Prostate gland (tissue), 2 donors: Measurements from ENCODE around the gene SIRT2. TPM values are rescaled to one million over a fixed set of nuclear protein-coding genes. Genes with fewer than 3 reads are reported as not detected.
"Not testable (repeated sequence)": the region's sequence is repeated elsewhere in the genome, so short reads cannot be mapped to it uniquely, and the experiment has no call there.

Experiments used
- DNase-seq: peaks from one replicate; pipeline ENCODE4 v3.0.0-alpha.2; 2019; ENCODE audit warnings: low spot score
- H3K27ac ChIP-seq, 2 donors: fragments of 200-600 bp; sonication (generic); 2 replicates each; pipeline ENCODE4 v1.5.1; 2017 to 2019
- H3K27me3 ChIP-seq: fragments of 200-600 bp; sonication (generic); replicated peaks from 2 replicates; pipeline ENCODE4 v1.5.1; 2019; ENCODE audit not compliant: insufficient read depth
- H3K36me3 ChIP-seq, 2 donors: fragments of 200-600 bp; sonication (generic); 1 replicate in 1 of 2; 2 replicates in 1 of 2; pipeline versions ENCODE4 v1.5.1 to v1.8.1; 2017 to 2019
- H3K4me1 ChIP-seq: fragments of 200-600 bp; sonication (generic); replicated peaks from 2 replicates; pipeline ENCODE4 v1.5.1; 2019
- H3K4me3 ChIP-seq, 2 donors: fragments of 200-600 bp; sonication (generic); 2 replicates each; pipeline ENCODE4 v1.5.1; 2017 to 2019
- H3K9me3 ChIP-seq: fragments of 200-600 bp; sonication (generic); 2 replicates; pipeline ENCODE4 v1.5.1; 2017
- POLR2A ChIP-seq: fragments of 450-650 bp; IDR thresholded peaks from one replicate; pipeline ENCODE4 v1.6.1; 2016; ENCODE audit warnings: antibody characterized with exemption, mild to moderate bottlenecking
- POLR2AphosphoS5 ChIP-seq: sonication (generic); formaldehyde crosslinking; IDR thresholded peaks from one replicate; pipeline ENCODE4 v1.6.1; 2017; ENCODE audit warnings: antibody characterized with exemption
- WGBS: methylation state at CpG from one replicate; pipeline ENCODE4 v1.1.5; 2018; 5-methylcytosine and 5-hydroxymethylcytosine counted together
- intact Hi-C: fragments of 100-400 bp; cut with DNase I; formaldehyde crosslinking; loops from one replicate; pipeline ENCODE4 v1.14.2; 2022
- total RNA-seq, 2 donors: library from RNA; depleted of rRNA; stranded (reverse); fragments of >200 nt; gene quantifications; one replicate each; pipeline ENCODE4 v1.1.0, GENCODE V29; 2016
- TF ChIP-seq, protein P1 (sequence below), 4 experiments: fragments of 200-600 bp in 2 of 4; fragments of 450-650 bp in 2 of 4; sonication (generic) in 2 of 4; IDR thresholded peaks; 1 replicate in 3 of 4; 2 replicates in 1 of 4; pipeline ENCODE4 v1.5.1; 2016 to 2019; ENCODE audit warnings: antibody characterized with exemption in 4 of 4, mild to moderate bottlenecking in 2 of 4, moderate library complexity in 2 of 4

Gene SIRT2
- total RNA-seq, 2 donors from 2014 or later = 55.8 to 89.0 TPM

DNA sequence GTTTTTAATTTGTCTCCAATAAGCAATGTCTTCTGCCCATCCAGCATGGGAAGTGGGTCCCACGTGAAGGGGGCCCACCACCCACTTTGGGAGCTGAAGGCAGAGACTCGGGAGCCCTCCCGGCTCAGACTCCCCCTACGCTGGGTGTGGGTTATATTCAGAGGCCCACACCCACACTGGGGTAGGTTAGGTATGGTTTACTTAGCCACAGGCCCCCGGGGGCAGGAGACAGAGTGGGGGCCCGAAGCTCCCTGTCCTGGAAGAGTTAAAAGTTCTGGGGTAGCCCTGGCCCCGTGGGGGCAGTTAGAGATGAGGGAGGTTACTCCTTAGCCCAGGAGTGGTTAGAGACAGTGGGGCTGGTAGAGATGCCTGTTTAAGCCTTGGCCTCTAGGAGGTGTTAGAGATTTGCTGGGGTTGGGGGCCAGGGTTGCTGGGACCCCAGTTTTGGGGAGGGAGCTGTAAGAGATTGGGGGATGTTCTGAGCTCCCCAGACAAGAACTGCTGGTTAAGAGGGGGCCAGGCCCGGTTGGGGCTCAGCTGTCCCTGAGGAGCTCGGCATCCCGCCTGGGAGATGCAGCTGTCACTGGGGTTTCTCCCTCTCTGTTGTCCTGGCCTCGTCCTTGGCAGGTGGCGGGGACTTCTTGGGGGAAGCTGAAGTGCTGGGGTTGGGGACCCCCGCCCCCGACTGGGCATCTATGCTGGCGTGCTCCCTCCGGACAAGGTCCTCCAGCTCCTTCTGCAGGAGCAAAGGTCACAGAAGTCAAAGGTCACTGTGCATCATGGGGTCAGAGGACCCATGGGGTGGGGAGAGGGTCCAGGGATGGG, 20.6 kb downstream of the SIRT2 start:
- intact Hi-C loops = no loop called here
- no peaks in the 10 kb centered on the region for H3K4me1 ChIP-seq
- DNase-seq = no peak
- no peaks in the 10 kb centered on the region for H3K36me3 ChIP-seq
- no peak for TF ChIP-seq POLR2A
- no peak for TF ChIP-seq POLR2AphosphoS5
- TF ChIP-seq, protein P1, sequence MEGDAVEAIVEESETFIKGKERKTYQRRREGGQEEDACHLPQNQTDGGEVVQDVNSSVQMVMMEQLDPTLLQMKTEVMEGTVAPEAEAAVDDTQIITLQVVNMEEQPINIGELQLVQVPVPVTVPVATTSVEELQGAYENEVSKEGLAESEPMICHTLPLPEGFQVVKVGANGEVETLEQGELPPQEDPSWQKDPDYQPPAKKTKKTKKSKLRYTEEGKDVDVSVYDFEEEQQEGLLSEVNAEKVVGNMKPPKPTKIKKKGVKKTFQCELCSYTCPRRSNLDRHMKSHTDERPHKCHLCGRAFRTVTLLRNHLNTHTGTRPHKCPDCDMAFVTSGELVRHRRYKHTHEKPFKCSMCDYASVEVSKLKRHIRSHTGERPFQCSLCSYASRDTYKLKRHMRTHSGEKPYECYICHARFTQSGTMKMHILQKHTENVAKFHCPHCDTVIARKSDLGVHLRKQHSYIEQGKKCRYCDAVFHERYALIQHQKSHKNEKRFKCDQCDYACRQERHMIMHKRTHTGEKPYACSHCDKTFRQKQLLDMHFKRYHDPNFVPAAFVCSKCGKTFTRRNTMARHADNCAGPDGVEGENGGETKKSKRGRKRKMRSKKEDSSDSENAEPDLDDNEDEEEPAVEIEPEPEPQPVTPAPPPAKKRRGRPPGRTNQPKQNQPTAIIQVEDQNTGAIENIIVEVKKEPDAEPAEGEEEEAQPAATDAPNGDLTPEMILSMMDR (IDR thresholded peaks at IDR 0.05) = no peak
- no peaks in the 10 kb centered on the region for H3K9me3 ChIP-seq
- 82% methylated on average over 16 of the region's 16 CpGs for WGBS
- H3K4me3 ChIP-seq = no peak overlapping the region
- no peaks in the 10 kb centered on the region for H3K27me3 ChIP-seq
- peak overlapping the region in 1 of 2 donors; percentile 6 for H3K27ac ChIP-seq

DNA sequence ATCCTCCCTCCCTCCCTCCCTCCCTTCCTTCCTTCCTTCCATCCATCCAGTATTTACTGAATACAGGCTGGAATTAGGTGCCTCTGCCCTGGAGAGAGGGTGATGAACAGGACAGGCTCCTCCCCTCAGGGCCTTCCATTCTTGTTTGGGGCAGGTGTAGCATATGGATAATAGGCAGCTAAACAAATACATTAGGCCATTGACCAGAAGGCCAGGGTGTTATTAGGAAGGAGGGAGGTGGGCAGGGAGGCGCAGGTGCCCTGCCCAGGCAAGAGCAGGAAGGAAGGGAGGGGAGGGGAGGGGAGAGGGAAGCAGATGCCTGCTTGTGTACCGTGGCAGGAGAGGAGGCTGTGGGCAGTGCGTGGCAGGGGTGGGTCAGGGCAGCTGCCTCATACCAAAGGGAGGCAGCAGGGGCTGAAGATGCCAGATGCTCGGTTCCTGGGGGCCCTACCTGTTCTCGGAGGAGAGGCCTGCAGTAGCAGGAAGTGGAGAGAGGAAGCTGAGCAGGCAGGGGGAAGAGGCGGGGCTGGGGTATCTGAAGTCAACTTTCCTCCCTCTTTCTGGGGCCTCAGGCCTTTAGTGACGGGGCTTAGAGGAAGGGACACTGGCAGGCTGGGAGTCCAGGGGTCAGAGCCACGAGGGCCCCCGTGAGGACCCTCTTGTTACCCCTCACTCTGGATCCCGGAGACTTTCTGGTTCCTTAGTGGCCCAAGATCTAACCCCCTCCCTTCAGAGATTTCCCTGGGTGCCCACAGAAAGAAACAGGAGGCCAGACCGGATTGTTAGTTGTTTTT, 21.4 kb downstream of the SIRT2 start, which contains the start of gene RINL:
Gene RINL (minus strand): TSS at position 495 of the 794 bp plus-strand sequence. CDS start 1,533 bp downstream, outside the sequence.
- H3K4me3 ChIP-seq = no peak within 1 kb of the TSS
- 48% methylated on average over 11 of the region's 11 CpGs for WGBS

DNA sequence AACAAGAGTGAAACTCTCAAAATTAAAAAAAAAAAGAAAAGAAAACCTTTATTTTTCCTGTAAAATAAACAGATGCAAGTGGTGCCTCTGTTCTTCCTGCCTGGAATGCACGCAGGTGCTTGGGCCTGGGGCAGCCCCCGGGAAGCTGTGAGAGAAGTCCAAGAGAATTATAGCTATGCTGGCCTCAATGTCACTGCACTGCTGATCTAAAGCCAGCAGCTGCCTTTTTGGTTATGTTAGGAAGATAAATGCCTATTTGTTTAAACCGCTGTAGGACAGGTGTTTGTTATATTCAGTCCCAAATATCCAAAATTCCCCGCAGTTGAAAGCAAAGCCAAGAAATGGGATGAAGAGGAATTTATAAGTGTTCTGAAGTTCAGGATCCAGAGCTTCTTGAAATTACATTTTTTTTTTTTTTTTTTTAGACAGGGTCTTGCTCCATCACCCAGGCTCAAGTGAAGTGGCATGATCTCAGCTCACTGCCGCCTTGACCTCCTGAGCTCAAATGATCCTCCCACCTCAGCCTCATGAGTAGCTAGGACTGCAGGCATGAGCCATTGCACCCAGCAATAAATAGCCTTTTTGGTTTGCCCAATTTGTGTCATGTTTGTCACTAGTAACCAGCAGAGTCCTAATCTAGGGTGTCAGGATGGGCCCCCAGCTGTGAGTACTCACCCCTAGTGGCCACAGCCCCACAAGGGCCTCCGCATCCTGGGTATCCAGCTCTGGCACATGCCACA, 23.6 kb downstream of the SIRT2 start:
- H3K27me3 ChIP-seq = no peaks in the 10 kb centered on the region
- no peak overlapping the region for H3K27ac ChIP-seq
- no peaks in the 10 kb centered on the region for H3K36me3 ChIP-seq
- DNase-seq = no peak
- TF ChIP-seq POLR2A (no peak), POLR2AphosphoS5 (no peak)
- TF ChIP-seq, protein P1 (IDR thresholded peaks at IDR 0.05) = no peak
- no peaks in the 10 kb centered on the region for H3K9me3 ChIP-seq
- no peak overlapping the region for H3K4me3 ChIP-seq
- 68% methylated on average over 6 of the region's 6 CpGs for WGBS
- no peaks in the 10 kb centered on the region for H3K4me1 ChIP-seq
- intact Hi-C loops = no loop called here

More for the DNA sequence above, 21.4 kb downstream of the SIRT2 start, which contains the start of gene RINL:
- no peak for DNase-seq
- no peak for TF ChIP-seq POLR2A
- no peak for TF ChIP-seq POLR2AphosphoS5
- TF ChIP-seq, protein P1 (IDR thresholded peaks at IDR 0.05) = no peak
- Histone ChIP-seq H3K27me3 (no peaks in the 10 kb centered on the region), H3K9me3 (no peaks in the 10 kb centered on the region), H3K27ac (peak within 1 kb of the TSS; percentile 6 to 48), H3K4me1 (no peaks in the 10 kb centered on the region), H3K36me3 (no peaks in the 10 kb centered on the region)
- intact Hi-C loops = no loop called here

DNA sequence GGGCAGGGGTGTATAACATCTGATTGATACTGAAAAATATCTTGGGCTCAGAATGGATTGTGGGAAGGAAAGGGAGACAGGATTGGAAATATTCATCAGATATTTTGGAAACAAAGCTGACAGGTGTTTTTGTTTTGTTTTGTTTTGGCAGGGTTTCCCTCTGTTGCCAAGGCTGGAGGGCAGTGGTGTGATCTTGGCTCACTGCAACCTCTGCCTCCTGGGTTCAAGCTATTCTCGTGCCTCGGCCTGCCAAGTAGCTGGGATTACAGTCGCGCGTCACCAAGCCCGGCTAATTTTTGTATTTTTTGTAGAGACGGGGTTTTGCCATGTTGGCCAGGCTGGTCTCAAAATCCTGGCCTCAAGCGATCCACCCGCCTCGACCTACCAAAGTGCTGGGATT, 26.0 kb downstream of the SIRT2 start:
- 82% methylated on average over 10 of the region's 10 CpGs for WGBS
- H3K27me3 ChIP-seq, H3K36me3 ChIP-seq, H3K4me1 ChIP-seq, H3K9me3 ChIP-seq, intact Hi-C loops, H3K4me3 ChIP-seq, DNase-seq, H3K27ac ChIP-seq: not testable (repeated sequence)

DNA sequence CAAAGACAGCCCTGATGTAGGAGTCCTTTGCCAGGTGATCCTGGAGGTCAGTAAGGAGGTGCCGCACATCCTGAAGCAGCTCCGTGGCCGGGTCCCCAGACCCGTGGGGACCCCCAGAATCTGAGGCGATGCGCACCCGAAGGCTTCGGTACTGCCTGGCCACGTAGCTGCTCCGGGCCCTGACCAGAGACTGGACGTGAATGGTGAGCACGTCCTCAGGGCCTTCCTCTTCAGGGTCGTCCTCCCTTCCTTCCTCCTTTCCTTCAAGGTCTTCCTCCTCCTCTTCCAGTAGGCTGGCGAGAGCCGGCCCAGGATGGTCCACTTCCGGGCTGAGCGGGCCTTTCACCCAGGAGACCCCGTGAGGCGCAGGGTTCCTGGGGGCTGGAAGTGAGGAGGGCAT, 28.8 kb downstream of the SIRT2 start:
- H3K9me3 ChIP-seq = no peaks in the 10 kb centered on the region
- TF ChIP-seq POLR2A (no peak), POLR2AphosphoS5 (no peak)
- TF ChIP-seq, protein P1 (IDR thresholded peaks at IDR 0.05) = no peak
- peaks cover 2% of the 10 kb centered on the region for H3K4me1 ChIP-seq
- no peak overlapping the region for H3K27ac ChIP-seq
- no peak overlapping the region for H3K4me3 ChIP-seq
- no peaks in the 10 kb centered on the region for H3K27me3 ChIP-seq
- no peak for DNase-seq
- intact Hi-C loops = no loop called here
- WGBS = 92% methylated on average over 19 of the region's 19 CpGs
- no peaks in the 10 kb centered on the region for H3K36me3 ChIP-seq
